HG03571 (cell line): ENCODE measurements around the gene KLF2.

Source experiments
- ATAC-seq: cut with Tn5 transposase; IDR thresholded peaks from one replicate; pipeline ENCODE4 v1.9.1; 2021; ENCODE audit not compliant: unreplicated experiment

KLF2 gene

GRCh38 chr19:16375157-16375935 lies 50.7 kb downstream of the KLF2 start:
- no peak for ATAC-seq

- ATAC-seq: no peak
These were observed 51.2 kb downstream of the KLF2 start for GRCh38 chr19:16375936-16376185.

- no peak for ATAC-seq
These were observed 51.6 kb downstream of the KLF2 start for GRCh38 chr19:16376241-16376640.

GRCh38 chr19:16376649-16377048 lies 52.0 kb downstream of the KLF2 start:
- ATAC-seq: no peak

- no peak for ATAC-seq
These were observed 52.9 kb downstream of the KLF2 start for GRCh38 chr19:16377521-16377920.
